CD1c-positive myeloid dendritic cell (primary cell): ENCODE results near the gene SULT6B1.
A peak's percentile ranks its signal among the peaks of the same experiment; 100 is the strongest.
"Not testable (repeated sequence)": the region's sequence is repeated elsewhere in the genome, so short reads cannot be mapped to it uniquely, and the experiment has no call there.

Source experiments
- DNase-seq: peaks from one replicate; pipeline ENCODE4 v3.0.0-alpha.2; 2016; ENCODE audit errors: extremely low spot score

The SULT6B1 gene

DNA sequence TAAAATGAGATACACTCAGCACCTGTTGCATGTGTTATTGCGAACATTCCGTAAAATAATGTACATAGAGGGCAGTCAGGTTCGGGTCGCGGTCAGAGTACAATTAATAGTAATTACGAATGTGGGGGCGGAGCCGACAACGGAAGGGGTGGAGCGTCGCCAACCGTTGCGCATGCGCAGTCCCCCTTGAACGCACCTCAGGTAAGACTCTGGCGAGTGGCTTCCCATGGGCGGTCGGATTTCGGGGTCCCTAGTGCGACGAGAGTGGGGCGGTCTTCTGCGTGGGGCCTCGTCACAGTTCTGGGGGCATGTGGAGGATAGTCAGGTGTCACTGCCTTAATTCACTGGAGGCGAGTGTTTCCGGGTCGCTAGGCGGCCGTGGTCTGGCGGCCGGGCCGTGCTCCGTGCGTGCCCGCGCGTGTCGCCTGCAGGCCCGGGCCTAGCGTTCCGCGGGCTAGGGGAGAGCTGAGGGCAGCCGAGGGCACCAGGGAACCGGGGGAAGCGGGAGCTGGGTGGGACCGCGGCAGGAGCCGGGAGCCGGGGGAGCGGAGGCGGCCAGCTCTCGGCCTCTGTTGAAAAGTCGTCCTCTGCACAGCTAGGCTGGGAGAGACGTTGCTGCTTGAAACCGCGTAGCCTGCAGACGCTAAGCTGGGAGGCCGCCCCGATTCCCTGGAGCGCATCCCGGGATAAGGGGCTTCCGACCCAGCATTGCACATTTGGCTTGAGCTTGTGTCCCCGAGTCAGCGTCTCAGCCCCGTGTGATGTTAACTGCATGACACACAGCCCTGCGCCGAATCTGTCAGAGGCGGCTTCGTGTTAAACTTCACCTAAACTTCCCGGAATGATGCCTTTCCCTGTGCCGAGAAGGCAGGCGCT is 8.1 kb upstream of the SULT6B1 start, which contains the start of gene CEBPZOS:
Gene CEBPZOS, plus strand, starts transcription at position 177 of the 876 bp plus-strand sequence. CDS start 3,209 bp downstream, outside the sequence.
- peak; percentile 92 for DNase-seq

GRCh38 chr2:37195862-37196319 is 7.4 kb upstream of the SULT6B1 start:
- not testable (repeated sequence) for DNase-seq

GRCh38 chr2:37192551-37192950 is 4.1 kb upstream of the SULT6B1 start:
- DNase-seq: no peak

- no peak for DNase-seq
Observed at GRCh38 chr2:37191747-37192146, 3.3 kb upstream of the SULT6B1 start.

DNA sequence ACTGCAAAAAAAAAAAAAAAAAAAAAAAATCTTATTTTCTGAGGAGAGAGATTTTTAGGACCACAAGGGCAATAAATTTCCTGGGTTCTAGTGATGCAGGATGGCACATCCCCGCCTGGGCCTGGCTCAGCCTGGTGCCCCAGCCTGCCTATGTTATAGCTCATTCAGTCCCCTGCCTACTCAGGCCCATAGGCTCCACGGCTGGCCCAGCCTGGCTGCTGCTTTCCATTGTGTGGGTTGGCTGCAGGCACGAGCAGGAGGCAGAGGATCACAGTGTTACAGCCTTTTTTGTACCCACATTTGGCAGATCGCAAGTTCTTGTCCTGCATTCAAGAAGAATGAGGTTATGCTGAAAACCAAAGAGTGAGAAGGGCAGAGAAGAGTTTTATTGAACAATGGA is 2.8 kb upstream of the SULT6B1 start:
- DNase-seq: no peak

DNA sequence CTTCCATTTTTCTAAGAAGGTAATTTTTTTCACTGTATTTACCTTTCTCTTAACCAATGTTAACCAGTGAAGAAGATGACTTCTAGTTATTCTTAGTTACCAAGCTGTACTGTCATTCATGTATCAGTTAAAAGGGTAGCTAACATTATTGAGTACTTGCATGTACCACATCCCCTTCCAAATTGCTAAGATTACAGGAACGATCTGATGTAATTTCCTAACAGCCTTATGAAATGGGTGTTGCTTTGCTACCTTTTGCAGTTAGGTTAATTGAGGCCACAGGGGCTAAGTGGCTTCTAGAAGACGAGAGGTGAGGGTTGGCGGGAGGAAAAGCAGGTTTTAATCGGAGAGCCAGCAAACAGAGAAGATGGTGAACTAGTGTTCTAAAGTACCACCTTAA is 1.8 kb upstream of the SULT6B1 start:
- DNase-seq: no peak

DNA sequence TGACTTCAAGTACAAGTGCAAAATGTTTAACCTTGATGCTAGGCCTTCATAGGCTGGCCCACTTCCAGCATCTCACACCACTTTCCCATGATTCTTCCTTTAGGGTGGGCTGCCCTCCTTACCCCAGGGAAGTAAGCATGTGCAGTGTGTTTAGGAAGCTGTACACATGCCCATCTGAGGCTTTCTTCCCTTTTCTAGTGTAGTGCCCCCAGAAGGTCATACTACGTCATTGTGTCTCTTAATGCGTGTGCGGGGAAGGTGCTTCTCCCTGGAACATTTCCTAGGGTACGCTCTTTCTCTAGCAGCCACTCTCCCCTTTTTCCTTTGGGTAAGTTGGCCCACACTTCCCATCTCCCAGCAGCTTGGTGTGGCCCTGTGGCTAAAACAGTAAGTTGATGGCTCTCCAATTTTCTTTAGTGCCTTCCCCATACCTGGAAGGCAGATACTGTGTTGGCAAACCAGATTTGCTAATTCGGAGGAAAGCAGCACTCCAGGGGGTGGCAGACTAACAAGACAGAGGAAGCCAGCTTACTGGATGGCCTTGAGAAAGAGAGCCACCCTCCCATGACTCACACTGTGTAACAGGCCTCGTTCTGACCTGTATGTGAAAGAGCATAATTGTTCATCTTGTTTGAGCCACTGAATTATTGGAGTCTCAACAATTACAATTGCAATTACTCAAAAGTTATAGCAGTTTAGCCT is 1.1 kb upstream of the SULT6B1 start:
- peak; percentile 33 for DNase-seq

DNA sequence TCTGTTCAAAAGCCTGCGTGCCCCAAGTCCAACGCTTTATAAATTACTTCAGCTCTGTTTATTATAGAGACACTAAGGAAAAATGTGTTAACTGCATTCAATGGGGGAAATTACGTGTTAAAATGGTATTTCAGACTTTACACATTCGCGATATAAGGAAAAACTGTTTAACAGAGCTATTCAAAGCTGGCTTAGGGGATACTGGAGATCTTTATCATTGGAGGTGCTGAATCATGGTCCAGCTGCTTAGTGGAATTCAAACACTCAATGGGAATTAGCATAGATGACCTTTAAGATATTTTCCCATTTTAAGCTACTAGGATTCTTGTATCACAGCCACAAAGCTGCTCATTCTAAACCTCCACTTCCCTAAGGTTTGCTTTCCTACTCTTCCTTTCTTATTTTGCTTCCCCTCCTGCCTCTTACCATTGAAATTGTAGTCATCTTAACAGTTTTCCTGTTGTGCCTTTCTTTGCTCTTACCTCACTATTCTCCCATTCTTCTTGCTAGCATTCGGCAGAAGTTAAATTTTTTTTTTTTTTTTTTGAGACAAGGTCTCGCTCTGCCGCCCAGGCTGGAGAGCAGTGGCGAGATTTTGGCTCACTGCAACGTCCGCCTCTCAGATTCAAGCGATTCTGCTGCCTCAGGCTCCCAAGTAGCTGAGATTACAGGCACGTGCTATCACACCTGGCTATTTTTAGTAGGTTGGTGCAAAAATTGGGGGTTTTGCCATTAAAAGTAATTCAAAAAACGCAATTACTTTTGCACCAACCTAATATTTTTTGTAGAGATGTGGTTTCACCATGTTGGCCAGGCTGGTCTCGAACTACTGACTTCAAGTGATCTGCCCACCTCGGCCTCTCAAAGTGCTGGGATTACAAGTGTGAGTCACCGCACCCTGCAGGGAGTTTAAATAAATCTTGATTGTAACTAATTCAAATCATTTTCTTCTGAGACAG is 6.5 kb downstream of the SULT6B1 start:
- DNase-seq: no peak

- no peak for DNase-seq
Observed at GRCh38 chr2:37180640-37181039, 7.8 kb downstream of the SULT6B1 start.

- peak; percentile 35 for DNase-seq
Observed at GRCh38 chr2:37180006-37180639, 8.3 kb downstream of the SULT6B1 start.

- DNase-seq: no peak
Observed at GRCh38 chr2:37173741-37174140, 14.7 kb downstream of the SULT6B1 start.

DNA sequence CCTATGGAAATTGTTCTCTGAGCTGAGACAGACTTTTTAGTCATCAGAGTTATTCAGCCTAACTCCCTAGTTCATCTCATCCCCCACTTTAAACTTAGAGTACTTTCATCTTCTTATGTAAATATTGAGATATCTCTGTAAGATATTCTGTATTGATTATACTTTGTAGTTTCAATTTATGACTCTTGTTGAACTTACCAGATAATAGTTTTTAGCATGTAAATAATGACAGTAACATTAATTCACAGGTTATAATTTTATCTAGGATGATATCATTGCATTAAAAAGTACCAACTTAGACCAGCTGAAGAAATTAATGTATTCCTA is 16.9 kb downstream of the SULT6B1 start:
- no peak for DNase-seq

GRCh38 chr2:37168217-37168981 is 20.1 kb downstream of the SULT6B1 start:
- DNase-seq: peak; percentile 48

GRCh38 chr2:37167636-37168180 is 20.8 kb downstream of the SULT6B1 start:
- DNase-seq: no peak

- no peak for DNase-seq
Observed at GRCh38 chr2:37164757-37165156, 23.7 kb downstream of the SULT6B1 start.

DNA sequence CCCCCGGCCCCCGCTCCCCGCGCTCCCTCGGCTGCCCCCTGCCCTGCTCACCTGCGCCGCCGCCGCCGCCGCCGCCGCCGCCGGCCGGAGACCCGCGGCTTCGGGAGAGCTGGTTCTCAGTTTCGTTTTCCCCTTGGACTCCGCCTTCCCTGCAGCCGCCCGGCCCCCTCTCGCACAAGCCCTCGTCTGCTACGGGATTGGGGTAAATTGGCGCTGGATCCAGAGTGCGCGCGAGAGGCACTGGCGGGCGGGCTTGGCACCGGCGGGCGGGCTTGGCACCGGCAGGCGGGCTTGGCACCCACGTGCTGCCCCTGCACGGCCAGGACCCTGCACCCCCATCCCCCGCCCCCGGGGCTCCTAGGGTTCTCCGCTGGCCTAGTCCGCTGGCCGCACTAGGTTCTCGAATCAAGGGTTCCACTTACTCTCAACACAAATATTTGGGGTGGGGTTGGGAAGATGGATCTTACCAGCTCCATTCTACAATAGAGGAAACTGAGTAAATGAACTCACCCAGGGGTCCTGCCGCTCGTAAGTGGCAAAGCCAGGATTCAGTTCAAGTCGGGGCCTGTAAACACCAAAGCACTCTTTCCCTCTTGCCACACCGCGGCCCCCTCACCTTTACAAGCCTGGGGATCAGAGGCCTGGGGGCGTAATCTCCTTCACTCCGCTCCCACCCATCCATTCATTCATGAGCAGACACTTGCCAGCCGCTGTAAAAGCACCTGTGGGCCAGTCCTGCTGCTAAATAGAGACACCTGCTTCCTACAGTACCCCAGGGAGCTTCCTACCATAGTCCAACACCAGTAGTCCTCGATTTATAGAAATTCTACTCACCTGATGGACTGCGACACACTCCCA is 31.4 kb downstream of the SULT6B1 start, which contains the start of gene EIF2AK2:
Gene EIF2AK2, minus strand, starts transcription at position 124 of the 858 bp plus-strand sequence. CDS start 9,174 bp downstream, outside the sequence.
- DNase-seq: peak; percentile 83

DNA sequence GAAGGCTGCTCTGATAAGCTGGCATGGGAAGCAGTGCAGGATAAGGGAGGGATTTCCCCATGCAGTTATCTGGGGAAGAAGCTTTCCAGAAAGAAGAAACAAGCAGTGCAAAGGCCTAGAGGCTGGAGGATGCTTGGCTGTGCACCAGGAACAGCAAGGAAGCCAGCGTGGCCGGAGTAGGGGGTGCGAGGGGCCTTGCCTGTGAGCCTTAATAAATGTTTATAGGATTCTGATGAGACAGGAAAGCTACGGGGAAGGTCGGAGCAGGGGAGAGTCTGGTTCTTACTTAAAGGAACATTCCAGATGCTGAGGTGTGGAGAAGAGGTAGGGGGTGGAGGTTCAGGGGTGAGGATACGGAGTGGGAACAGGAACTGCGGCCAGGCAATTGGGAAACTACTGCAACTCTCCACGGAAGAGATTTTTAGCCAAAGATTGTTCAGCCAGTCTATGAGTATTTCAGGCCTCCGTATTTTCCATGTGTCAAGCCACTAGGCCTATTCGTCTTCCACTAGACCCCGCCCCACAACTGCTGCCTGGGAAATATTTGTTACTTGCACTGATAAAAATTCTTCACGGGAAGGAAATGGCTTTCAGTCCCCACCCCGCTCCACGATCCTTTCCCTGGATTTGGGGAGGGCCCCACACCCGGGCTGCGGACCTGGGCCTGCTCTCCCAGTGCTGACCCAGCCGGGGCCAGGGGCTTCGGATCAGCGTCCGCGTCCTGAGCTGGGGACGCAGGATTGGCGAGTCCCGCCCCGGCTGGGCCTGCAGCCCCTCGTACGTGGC is 32.2 kb downstream of the SULT6B1 start:
- DNase-seq: peak; percentile 43

GRCh38 chr2:37154785-37155184 is 33.7 kb downstream of the SULT6B1 start:
- no peak for DNase-seq
